ENCODE results near the gene CADPS.

CADPS gene

DNA sequence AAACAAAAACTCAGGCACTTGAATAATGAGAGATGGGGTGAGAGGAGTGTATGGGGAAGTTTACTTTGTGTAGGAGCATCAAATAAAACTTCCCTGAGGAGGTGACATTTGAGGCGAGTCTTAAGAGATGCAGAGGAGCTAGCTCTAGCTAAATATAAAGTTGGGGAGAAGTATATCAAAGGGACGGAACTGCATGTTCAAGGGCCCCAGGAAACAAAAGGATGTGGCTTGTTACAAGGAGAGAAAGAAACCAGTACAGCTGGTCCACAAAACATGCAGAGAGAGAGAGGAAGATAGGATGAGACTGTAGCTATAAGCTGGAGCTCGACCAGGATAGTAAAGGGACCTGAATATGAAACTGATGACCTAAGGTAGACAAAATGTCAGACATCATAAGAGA, 519.5 kb downstream of the CADPS start:
- Histone ChIP-seq H3K4me3 (ENCODE audit: low read depth, low read length) (no peak overlapping the region), H3K9me3 (ENCODE audit: severe bottlenecking) (no peaks in the 10 kb centered on the region), H3K27me3 (ENCODE audit: insufficient read depth, low read depth, severe bottlenecking) (no peaks in the 10 kb centered on the region), H3K36me3 (no peaks in the 10 kb centered on the region), H3K27ac (no peak overlapping the region)
- TF ChIP-seq, protein P1, sequence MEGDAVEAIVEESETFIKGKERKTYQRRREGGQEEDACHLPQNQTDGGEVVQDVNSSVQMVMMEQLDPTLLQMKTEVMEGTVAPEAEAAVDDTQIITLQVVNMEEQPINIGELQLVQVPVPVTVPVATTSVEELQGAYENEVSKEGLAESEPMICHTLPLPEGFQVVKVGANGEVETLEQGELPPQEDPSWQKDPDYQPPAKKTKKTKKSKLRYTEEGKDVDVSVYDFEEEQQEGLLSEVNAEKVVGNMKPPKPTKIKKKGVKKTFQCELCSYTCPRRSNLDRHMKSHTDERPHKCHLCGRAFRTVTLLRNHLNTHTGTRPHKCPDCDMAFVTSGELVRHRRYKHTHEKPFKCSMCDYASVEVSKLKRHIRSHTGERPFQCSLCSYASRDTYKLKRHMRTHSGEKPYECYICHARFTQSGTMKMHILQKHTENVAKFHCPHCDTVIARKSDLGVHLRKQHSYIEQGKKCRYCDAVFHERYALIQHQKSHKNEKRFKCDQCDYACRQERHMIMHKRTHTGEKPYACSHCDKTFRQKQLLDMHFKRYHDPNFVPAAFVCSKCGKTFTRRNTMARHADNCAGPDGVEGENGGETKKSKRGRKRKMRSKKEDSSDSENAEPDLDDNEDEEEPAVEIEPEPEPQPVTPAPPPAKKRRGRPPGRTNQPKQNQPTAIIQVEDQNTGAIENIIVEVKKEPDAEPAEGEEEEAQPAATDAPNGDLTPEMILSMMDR (IDR thresholded peaks at IDR 0.05; ENCODE audit: low read depth, low read length): no peak
- DNase-seq: no peak

All from WERI-Rb-1 (cell line).